NB4 (cell line): ENCODE data around the gene NELL1.

ENCODE experiments used
- POLR2A ChIP-seq: IDR thresholded peaks from 2 replicates; pipeline ENCODE4 v1.6.1; 2011; ENCODE audit warnings: mild to moderate bottlenecking; ENCODE audit not compliant: insufficient read length; ENCODE audit errors: extremely low read depth
- TF ChIP-seq, protein P1 (sequence below): IDR thresholded peaks from one replicate; pipeline ENCODE4 v1.5.1; 2012; ENCODE audit warnings: low read depth, low read length

DNA sequence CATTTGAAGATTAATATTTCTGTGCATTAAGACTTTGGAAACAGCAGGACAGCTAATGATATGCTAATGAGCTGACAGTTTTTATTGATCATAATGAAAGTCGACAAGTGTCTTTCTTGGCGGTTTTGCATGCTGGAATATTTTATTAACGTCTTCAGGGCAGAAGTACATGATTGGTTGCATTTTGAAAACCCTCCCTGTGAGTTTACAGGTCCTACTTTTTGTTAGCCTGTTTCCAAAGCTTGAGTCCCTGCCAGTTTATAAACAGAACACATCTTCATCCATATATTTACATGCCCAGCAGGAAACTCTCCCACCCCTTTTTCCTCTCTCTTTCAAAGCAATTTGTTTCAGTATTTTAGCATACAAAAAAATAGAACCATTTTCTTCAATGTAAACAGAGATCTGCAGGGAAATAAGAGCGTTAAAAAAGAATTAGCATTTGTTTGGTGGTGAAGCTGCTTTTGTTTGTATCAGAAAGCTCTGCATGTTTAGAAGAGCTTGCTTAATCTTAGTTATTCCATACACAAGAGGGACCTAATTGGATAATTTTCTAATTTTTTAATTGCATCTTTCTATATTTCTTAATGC is 243.6 kb downstream of the NELL1 start:
- TF ChIP-seq, protein P1, sequence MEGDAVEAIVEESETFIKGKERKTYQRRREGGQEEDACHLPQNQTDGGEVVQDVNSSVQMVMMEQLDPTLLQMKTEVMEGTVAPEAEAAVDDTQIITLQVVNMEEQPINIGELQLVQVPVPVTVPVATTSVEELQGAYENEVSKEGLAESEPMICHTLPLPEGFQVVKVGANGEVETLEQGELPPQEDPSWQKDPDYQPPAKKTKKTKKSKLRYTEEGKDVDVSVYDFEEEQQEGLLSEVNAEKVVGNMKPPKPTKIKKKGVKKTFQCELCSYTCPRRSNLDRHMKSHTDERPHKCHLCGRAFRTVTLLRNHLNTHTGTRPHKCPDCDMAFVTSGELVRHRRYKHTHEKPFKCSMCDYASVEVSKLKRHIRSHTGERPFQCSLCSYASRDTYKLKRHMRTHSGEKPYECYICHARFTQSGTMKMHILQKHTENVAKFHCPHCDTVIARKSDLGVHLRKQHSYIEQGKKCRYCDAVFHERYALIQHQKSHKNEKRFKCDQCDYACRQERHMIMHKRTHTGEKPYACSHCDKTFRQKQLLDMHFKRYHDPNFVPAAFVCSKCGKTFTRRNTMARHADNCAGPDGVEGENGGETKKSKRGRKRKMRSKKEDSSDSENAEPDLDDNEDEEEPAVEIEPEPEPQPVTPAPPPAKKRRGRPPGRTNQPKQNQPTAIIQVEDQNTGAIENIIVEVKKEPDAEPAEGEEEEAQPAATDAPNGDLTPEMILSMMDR, result no peak
- TF ChIP-seq POLR2A, result no peak
